GM18526 (cell line): ENCODE measurements around the gene SRA1.

Experiments
- POLR2A ChIP-seq: IDR thresholded peaks from 3 replicates; pipeline ENCODE4 v1.6.1; 2011; ENCODE audit not compliant: insufficient read length; ENCODE audit errors: extremely low read depth

SRA1 gene

GRCh38 chr5:140560227-140560626 is 3.0 kb upstream of the SRA1 start:
- no peak for TF ChIP-seq POLR2A

- TF ChIP-seq POLR2A = no peak
These were observed 1.3 kb upstream of the SRA1 start for GRCh38 chr5:140558542-140558941.

GRCh38 chr5:140557965-140558364 is 692 bp upstream of the SRA1 start:
- TF ChIP-seq POLR2A = no peak

GRCh38 chr5:140556438-140556837 is 835 bp downstream of the SRA1 start:
- no peak for TF ChIP-seq POLR2A

GRCh38 chr5:140555747-140556312 is 1.4 kb downstream of the SRA1 start:
- no peak for TF ChIP-seq POLR2A

- TF ChIP-seq POLR2A = no peak
These were observed 2.8 kb downstream of the SRA1 start for GRCh38 chr5:140554454-140554853.

GRCh38 chr5:140553657-140554056 is 3.6 kb downstream of the SRA1 start:
- TF ChIP-seq POLR2A = no peak

- TF ChIP-seq POLR2A = no peak
These were observed 5.4 kb downstream of the SRA1 start for GRCh38 chr5:140551872-140552271.

GRCh38 chr5:140550147-140551079 is 6.9 kb downstream of the SRA1 start:
- no peak for TF ChIP-seq POLR2A

GRCh38 chr5:140549237-140550144 is 7.8 kb downstream of the SRA1 start:
- no peak for TF ChIP-seq POLR2A

GRCh38 chr5:140548791-140549190 is 8.5 kb downstream of the SRA1 start:
- no peak for TF ChIP-seq POLR2A

GRCh38 chr5:140548300-140548688 is 9.0 kb downstream of the SRA1 start:
- TF ChIP-seq POLR2A = no peak

GRCh38 chr5:140547508-140548299 is 9.6 kb downstream of the SRA1 start, which contains the start of gene EIF4EBP3:
TSS of gene EIF4EBP3 (plus strand) at chr5:140547662. CDS start at chr5:140547738, 76 bp downstream.
- TF ChIP-seq POLR2A = peak; percentile 56

GRCh38 chr5:140546851-140547507 is 10.3 kb downstream of the SRA1 start:
- TF ChIP-seq POLR2A = no peak
